SK-N-SH (cell line): ENCODE results near the gene ME3. TPM values are rescaled to one million over a fixed set of nuclear protein-coding genes. Genes with fewer than 3 reads are reported as not detected.

Source experiments
- CTCF ChIA-PET: fragments of 300-600, 350-600 bp; formaldehyde crosslinking; extraction: SDS; loops from one replicate; lab custom pipeline; 2021; lab: Yijun Ruan, JAX
- POLR2A ChIA-PET: fragments of 350-600 bp; sonication (Branson Sonifier 250); formaldehyde crosslinking; extraction: SDS; loops from one replicate; lab custom pipeline; 2020; ENCODE audit warnings: antibody characterized with exemption, inconsistent platforms; lab: Yijun Ruan, JAX
- DNase-seq: peaks from one replicate; pipeline ENCODE4 v3.0.0; 2012
- H2AFZ ChIP-seq: fragments of 200-600 bp; sonication (generic); 2 replicates; pipeline ENCODE4 v1.8.1; 2016; ENCODE audit warnings: antibody characterized with exemption, mild to moderate bottlenecking, low read depth
- H3F3A ChIP-seq: fragments of 200-600 bp; sonication (generic); replicated peaks from 2 replicates; pipeline ENCODE3; 2016; ENCODE audit warnings: antibody characterized with exemption, mild to moderate bottlenecking; ENCODE audit not compliant: insufficient read depth
- H3K27ac ChIP-seq, 2 experiments: fragments of 200-500 bp in 1 of 2; fragments of 200-600 bp in 1 of 2; sonication (Bioruptor generic) in 1 of 2; sonication (generic), shearing (Covaris generic) in 1 of 2; 2 replicates each; pipeline versions ENCODE4 v1.5.1 to v1.6.1; 2014 to 2016; ENCODE audit warnings: low read depth in 2 of 2, inconsistent platforms in 1 of 2, low read length in 1 of 2, mild to moderate bottlenecking in 1 of 2, mixed read lengths in 1 of 2
- H3K27me3 ChIP-seq: fragments of 200-600 bp; sonication (generic), shearing (Covaris generic); 2 replicates; pipeline ENCODE4 v1.6.1; 2016; ENCODE audit warnings: mixed run types; ENCODE audit not compliant: insufficient read depth
- H3K36me3 ChIP-seq, 2 experiments: fragments of 200-500 bp in 1 of 2; fragments of 200-600 bp in 1 of 2; sonication (Bioruptor generic) in 1 of 2; sonication (generic) in 1 of 2; replicated peaks in 1 of 2; 2 replicates each; pipeline versions ENCODE3 to v1.5.1; 2014 to 2016; ENCODE audit warnings: low read length in 1 of 2, mild to moderate bottlenecking in 1 of 2; ENCODE audit not compliant: insufficient read depth in 2 of 2, control insufficient read depth in 1 of 2
- H3K4me1 ChIP-seq, 2 experiments: fragments of 200-500 bp in 1 of 2; fragments of 200-600 bp in 1 of 2; sonication (Bioruptor generic) in 1 of 2; sonication (generic), shearing (Covaris generic) in 1 of 2; 2 replicates each; pipeline versions ENCODE4 v1.5.1 to v1.6.1; 2014 to 2016; ENCODE audit warnings: low read depth in 1 of 2, low read length in 1 of 2, mixed run types in 1 of 2; ENCODE audit not compliant: insufficient read depth in 2 of 2, control insufficient read depth in 1 of 2
- H3K4me2 ChIP-seq: fragments of 200-600 bp; sonication (generic), shearing (Covaris generic); 2 replicates; pipeline ENCODE4 v1.6.1; 2017; ENCODE audit warnings: mixed run types
- H3K4me3 ChIP-seq, 2 experiments: fragments of 200-500 bp in 1 of 2; fragments of 200-600 bp in 1 of 2; sonication (Bioruptor generic) in 1 of 2; sonication (generic), shearing (Covaris generic) in 1 of 2; 2 replicates each; pipeline versions ENCODE4 v1.5.1 to v1.8.1; 2014 to 2016; ENCODE audit warnings: low read depth in 2 of 2, inconsistent platforms in 1 of 2, low read length in 1 of 2, mild to moderate bottlenecking in 1 of 2, mixed read lengths in 1 of 2, moderate library complexity in 1 of 2
- H3K79me2 ChIP-seq: fragments of 200-600 bp; sonication (generic); 2 replicates; pipeline ENCODE4 v1.8.1; 2017; ENCODE audit warnings: mild to moderate bottlenecking; ENCODE audit not compliant: insufficient read depth
- H3K9ac ChIP-seq: fragments of 200-600 bp; sonication (generic); 2 replicates; pipeline ENCODE4 v1.6.1; 2017; ENCODE audit warnings: mixed run types
- H3K9me2 ChIP-seq: fragments of 200-600 bp; sonication (generic); 2 replicates; pipeline ENCODE4 v1.6.1; 2017; ENCODE audit warnings: mixed run types
- H3K9me3 ChIP-seq: fragments of 200-600 bp; sonication (generic); 2 replicates; pipeline ENCODE4 v1.6.1; 2017; ENCODE audit warnings: mixed run types, mild to moderate bottlenecking, moderate library complexity
- H4K20me1 ChIP-seq: fragments of 200-600 bp; sonication (generic); 2 replicates; pipeline ENCODE4 v1.6.1; 2017; ENCODE audit warnings: mild to moderate bottlenecking, mixed run types; ENCODE audit not compliant: insufficient read depth
- CHD2 ChIP-seq: fragments of 150-350 bp; IDR thresholded peaks from 2 replicates; pipeline ENCODE4 v1.6.1; 2018; ENCODE audit warnings: low read length; ENCODE audit not compliant: partially characterized antibody
- ELF1 ChIP-seq: IDR thresholded peaks from 2 replicates; pipeline ENCODE4 v1.4.0; 2012
- EP300 ChIP-seq, 2 experiments: IDR thresholded peaks; 2 replicates each; pipeline versions ENCODE4 v1.4.0 to v1.6.1; 2012; ENCODE audit warnings: borderline replicate concordance in 1 of 2, low read depth in 1 of 2, low read length in 1 of 2
- FOXJ3 ChIP-seq: sonication (generic); formaldehyde crosslinking; IDR thresholded peaks from 2 replicates; pipeline ENCODE4 v1.5.1; 2020; ENCODE audit warnings: mild to moderate bottlenecking, missing genetic modification reagents
- JUND ChIP-seq: IDR thresholded peaks from 2 replicates; pipeline ENCODE4 v1.4.0; 2012
- MEF2A ChIP-seq: IDR thresholded peaks from 2 replicates; pipeline ENCODE4 v1.4.0; 2012; ENCODE audit warnings: low read depth, borderline replicate concordance
- MXI1 ChIP-seq: IDR thresholded peaks from 2 replicates; pipeline ENCODE4 v1.6.1; 2012; ENCODE audit warnings: mild to moderate bottlenecking, low read depth, low read length, improper control_type of control experiment
- POLR2AphosphoS5 ChIP-seq: IDR thresholded peaks from 2 replicates; pipeline ENCODE4 v1.6.1; 2012; ENCODE audit warnings: low read depth, low read length
- RAD21 ChIP-seq: IDR thresholded peaks from 2 replicates; pipeline ENCODE4 v1.6.1; 2012; ENCODE audit warnings: mild to moderate bottlenecking, low read length
- RCOR1 ChIP-seq: fragments of 150-350 bp; IDR thresholded peaks from 2 replicates; pipeline ENCODE4 v1.6.1; 2017; ENCODE audit warnings: antibody characterized with exemption, low read length
- REST ChIP-seq: IDR thresholded peaks from 2 replicates; pipeline ENCODE4 v1.6.1; 2012; ENCODE audit warnings: mild to moderate bottlenecking, low read depth, low read length, moderate library complexity
- RFX5 ChIP-seq: IDR thresholded peaks from 2 replicates; pipeline ENCODE4 v1.6.1; 2012; ENCODE audit warnings: mild to moderate bottlenecking, improper control_type of control experiment, low read length
- RXRA ChIP-seq: IDR thresholded peaks from 2 replicates; pipeline ENCODE4 v1.4.0; 2012; ENCODE audit warnings: low read depth, mild to moderate bottlenecking, borderline replicate concordance
- SMC3 ChIP-seq: IDR thresholded peaks from 2 replicates; pipeline ENCODE4 v1.6.1; 2012; ENCODE audit warnings: low read depth, low read length, improper control_type of control experiment
- TCF12 ChIP-seq: IDR thresholded peaks from 2 replicates; pipeline ENCODE4 v1.4.0; 2012
- WGBS: methylation state at CpG from one replicate; pipeline ENCODE4 v1.1.6; 2017; ENCODE audit warnings: low lambda C conversion rate; 5-methylcytosine and 5-hydroxymethylcytosine counted together
- polyA plus RNA-seq, 3 experiments: library from polyadenylated mRNA; depleted of rRNA; stranded (reverse); fragments of >200 nt; gene quantifications; 2 replicates each; pipeline ENCODE4 v1.2.3, GENCODE V29; 2012
- TF ChIP-seq, protein P1 (sequence below): fragments of 150-350 bp; IDR thresholded peaks from 2 replicates; pipeline ENCODE4 v1.6.1; 2017; ENCODE audit warnings: antibody characterized with exemption, low read length, low read depth, borderline replicate concordance
- TF ChIP-seq, protein P2 (sequence below): IDR thresholded peaks from 2 replicates; pipeline ENCODE4; 2012
- TF ChIP-seq, protein P3 (sequence below): fragments of 150-350 bp; IDR thresholded peaks from 2 replicates; pipeline ENCODE4 v1.6.1; 2016; ENCODE audit warnings: mild to moderate bottlenecking, low read depth, low read length

Gene ME3
- polyA plus RNA-seq, 1 of the 3 experiments (the other 2 are of a cell fraction) = 22.0 TPM

GRCh38 chr11:86469491-86470388 is 202.7 kb downstream of the ME3 start:
- POLR2A ChIA-PET = no interaction called here
- Histone ChIP-seq H3F3A (no peaks in the 10 kb centered on the region), H3K4me2 (no peak overlapping the region), H3K27me3 (no peaks in the 10 kb centered on the region), H3K4me3 (no peak overlapping the region), H3K27ac (no peak overlapping the region), H3K79me2 (no peaks in the 10 kb centered on the region), H4K20me1 (no peaks in the 10 kb centered on the region), H3K9me2 (no peaks in the 10 kb centered on the region), H3K9me3 (no peaks in the 10 kb centered on the region)
- WGBS = 90% methylated on average over 5 of the region's 5 CpGs
- CTCF ChIA-PET = interaction anchor here (1.1 to 1.9 kb wide), 2 partner anchors 138 to 429 kb away, joined by 3 to 6 read pairs; no protein-coding TSS in a partner anchor
- TF ChIP-seq TCF12 (no peak), RAD21 (no peak), MEF2A (no peak), RCOR1 (no peak), JUND (no peak), RFX5 (no peak)
- TF ChIP-seq, protein P1, sequence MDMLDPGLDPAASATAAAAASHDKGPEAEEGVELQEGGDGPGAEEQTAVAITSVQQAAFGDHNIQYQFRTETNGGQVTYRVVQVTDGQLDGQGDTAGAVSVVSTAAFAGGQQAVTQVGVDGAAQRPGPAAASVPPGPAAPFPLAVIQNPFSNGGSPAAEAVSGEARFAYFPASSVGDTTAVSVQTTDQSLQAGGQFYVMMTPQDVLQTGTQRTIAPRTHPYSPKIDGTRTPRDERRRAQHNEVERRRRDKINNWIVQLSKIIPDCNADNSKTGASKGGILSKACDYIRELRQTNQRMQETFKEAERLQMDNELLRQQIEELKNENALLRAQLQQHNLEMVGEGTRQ = no peak
- TF ChIP-seq, all 33 proteins: peak for 0
- Histone ChIP-seq H3K9ac (no peak overlapping the region), H3K36me3 (no peaks in the 10 kb centered on the region), H2AFZ (no peak overlapping the region), H3K4me1 (peaks cover 0 to 2% of the 10 kb centered on the region in 2 experiments; a peak in 1 of 4 replicates)
- DNase-seq = no peak

- Histone ChIP-seq H3K36me3 (no peaks in the 10 kb centered on the region), H3K4me3 (no peak overlapping the region), H3K9ac (no peak overlapping the region), H4K20me1 (no peaks in the 10 kb centered on the region), H3K4me2 (no peak overlapping the region), H3K9me3 (no peaks in the 10 kb centered on the region), H3K27ac (no peak overlapping the region), H3K9me2 (no peaks in the 10 kb centered on the region), H3K4me1 (peaks cover 0 to 2% of the 10 kb centered on the region in 2 experiments; a peak in 1 of 4 replicates), H2AFZ (no peak overlapping the region), H3F3A (no peaks in the 10 kb centered on the region), H3K79me2 (no peaks in the 10 kb centered on the region), H3K27me3 (no peaks in the 10 kb centered on the region)
- DNase-seq = no peak
- WGBS = 91% methylated on average over 1 of the region's 1 CpG
- ChIA-PET CTCF (interaction anchor here (1.9 kb wide), 1 partner anchor 140 kb away, joined by 6 read pairs; no protein-coding TSS in a partner anchor), POLR2A (no interaction called here)
- TF ChIP-seq RFX5 (no peak), MXI1 (no peak), ELF1 (no peak), CHD2 (no peak), FOXJ3 (CRISPR knock-in tag) (no peak), POLR2AphosphoS5 (no peak), RXRA (no peak), MEF2A (no peak), REST (no peak), JUND (no peak), EP300 (IDR thresholded peaks at IDR 0.05; ENCODE audit: borderline replicate concordance in 1 of 2, low read depth in 1 of 2, low read length in 1 of 2) (no peak), RAD21 (no peak), SMC3 (no peak)
- TF ChIP-seq, protein P1 = no peak
- TF ChIP-seq, protein P2, sequence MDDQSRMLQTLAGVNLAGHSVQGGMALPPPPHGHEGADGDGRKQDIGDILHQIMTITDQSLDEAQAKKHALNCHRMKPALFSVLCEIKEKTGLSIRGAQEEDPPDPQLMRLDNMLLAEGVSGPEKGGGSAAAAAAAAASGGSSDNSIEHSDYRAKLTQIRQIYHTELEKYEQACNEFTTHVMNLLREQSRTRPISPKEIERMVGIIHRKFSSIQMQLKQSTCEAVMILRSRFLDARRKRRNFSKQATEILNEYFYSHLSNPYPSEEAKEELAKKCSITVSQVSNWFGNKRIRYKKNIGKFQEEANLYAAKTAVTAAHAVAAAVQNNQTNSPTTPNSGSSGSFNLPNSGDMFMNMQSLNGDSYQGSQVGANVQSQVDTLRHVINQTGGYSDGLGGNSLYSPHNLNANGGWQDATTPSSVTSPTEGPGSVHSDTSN = no peak
- TF ChIP-seq, protein P3, sequence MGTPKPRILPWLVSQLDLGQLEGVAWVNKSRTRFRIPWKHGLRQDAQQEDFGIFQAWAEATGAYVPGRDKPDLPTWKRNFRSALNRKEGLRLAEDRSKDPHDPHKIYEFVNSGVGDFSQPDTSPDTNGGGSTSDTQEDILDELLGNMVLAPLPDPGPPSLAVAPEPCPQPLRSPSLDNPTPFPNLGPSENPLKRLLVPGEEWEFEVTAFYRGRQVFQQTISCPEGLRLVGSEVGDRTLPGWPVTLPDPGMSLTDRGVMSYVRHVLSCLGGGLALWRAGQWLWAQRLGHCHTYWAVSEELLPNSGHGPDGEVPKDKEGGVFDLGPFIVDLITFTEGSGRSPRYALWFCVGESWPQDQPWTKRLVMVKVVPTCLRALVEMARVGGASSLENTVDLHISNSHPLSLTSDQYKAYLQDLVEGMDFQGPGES = no peak
Measured at GRCh38 chr11:86468169-86468568, 204.2 kb downstream of the ME3 start.
